ENCODE results near the gene CASTOR1.

GRCh38 chr22:30308093-30308492, 18.8 kb upstream of the CASTOR1 start:
- TF ChIP-seq POLR2A (IDR thresholded peaks at IDR 0.05; ENCODE audit: low read length) = no peak
- TF ChIP-seq GATA1 (IDR thresholded peaks at IDR 0.05; ENCODE audit: low read depth, low read length) = no peak
